Stimulated activated CD4-positive, alpha-beta T cell treated with anti-CD3 and anti-CD28 coated beads, Interleukin-1b, Interleukin-23, amount 100 ng/mL, for 24 hours (primary cell): ENCODE results near the gene CHST11.

Source experiments
- DNase-seq, 4 experiments: peaks; one replicate each; pipeline ENCODE4 v3.0.0-alpha.2; 2020; ENCODE audit warnings: low read depth in 4 of 4, low spot score in 1 of 4

CHST11 gene

DNA sequence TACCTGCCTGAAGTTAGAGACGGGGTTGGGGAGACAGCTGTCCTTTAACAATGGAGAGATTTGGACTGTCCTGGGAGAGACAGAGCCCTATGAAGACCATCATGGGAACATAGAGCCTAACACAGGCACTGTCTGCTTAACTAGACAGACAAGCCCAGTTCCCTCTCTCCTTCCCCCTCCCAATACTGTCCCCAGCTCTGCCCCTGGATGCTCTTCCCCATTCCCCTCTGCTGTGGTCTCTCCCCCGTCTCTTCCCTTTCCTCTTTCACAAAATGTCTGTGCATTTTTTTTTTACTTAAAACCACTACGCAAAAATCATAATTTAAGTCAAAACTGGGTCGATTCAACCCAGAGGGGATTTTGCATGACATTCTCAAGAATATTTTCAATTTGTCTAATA lies 232.9 kb downstream of the CHST11 start:
- no peak for DNase-seq

DNA sequence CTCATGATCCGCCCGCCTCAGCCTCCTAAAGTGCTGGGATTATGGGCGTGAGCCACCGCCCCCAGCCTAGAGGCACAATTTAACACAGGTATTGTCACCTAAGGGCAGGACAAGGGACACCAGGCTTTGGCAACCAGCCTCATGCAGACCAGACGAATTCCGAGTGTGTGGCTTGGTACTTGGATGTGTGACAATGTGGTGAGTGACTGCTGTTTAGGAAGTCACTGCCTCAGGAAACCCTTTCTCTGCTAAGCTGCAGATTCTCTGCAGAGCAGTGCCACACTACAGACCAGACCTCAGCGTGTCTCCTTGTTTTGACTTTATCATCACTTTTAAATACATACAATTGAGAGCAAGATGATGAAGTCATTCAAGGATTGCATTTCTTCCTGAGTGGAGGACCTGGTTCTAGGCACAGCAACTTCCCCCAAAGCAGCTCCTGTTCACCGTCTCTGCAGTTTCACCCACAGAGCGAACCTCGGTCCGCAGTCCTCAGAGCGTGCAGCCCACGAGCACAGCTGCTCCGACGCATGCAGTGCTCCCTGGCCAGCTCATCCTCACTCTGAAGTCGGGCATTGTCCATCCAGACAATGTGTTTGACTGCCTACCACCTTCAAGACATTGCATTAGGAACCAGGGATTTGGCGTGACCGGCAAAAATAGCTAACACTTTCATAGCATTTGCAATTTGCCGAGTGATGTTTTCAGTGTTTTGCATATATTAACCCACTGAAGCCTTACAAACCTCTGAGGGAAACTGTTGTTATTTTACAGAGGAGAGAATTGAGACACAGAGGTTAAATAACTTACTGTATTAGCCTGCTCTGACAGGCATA lies 235.2 kb downstream of the CHST11 start:
- no peak for DNase-seq

GRCh38 chr12:104692557-104693218 lies 235.9 kb downstream of the CHST11 start:
- DNase-seq, result no peak

DNA sequence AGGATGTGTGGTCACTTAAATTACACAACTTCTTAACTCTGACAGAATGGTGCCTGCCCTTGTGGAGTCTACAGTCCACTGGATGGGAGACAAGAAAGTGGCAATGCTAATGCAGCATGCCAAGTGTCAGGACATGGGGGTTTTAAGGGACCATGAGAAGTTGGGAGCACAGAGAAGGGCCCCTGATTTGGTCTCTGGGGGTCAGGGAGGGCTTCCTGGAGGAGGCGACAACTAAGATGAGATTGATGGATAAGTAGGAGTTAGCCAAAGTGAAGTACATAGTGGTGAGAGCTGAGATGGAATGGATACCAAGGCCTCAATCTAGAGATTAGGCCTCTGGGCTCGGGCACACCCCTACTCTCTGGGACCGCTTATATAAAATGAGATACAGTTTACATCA lies 236.7 kb downstream of the CHST11 start:
- no peak for DNase-seq

GRCh38 chr12:104694161-104694560 lies 237.4 kb downstream of the CHST11 start:
- DNase-seq, result no peak

- DNase-seq, result no peak
These were observed 238.0 kb downstream of the CHST11 start for GRCh38 chr12:104694711-104695110.

DNA sequence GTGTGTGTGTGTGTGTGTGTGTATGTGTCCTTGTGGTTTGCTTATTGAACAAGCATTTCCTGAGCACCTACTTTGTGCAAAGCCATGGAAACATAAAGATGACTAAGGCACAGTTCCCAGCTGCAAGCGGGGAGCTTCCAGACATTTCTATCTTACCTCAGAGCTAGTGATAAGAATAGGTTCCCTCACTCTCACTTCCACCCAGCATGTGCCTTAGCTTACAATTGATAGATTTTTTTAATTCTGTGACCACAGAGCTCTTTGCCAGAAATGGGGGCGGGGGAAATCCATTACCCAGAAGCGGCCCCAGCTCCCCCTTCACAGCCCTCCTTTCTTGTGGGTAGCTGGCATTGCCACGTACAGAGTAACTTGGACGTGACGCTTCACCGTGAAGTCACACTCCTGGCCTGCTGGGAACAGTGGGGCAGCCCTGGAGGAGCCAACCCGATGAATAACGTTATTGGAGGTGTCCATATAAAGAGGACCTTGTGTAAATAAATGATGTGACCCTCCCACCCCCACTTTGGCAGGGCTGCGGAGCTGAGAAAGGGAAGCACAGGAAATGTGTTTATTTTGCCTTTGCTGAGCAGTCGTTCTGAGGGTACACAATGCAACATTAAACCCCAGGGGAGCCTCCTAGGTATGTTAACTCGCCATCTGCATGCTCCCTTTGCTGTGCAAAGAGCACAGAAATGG lies 238.9 kb downstream of the CHST11 start:
- peak; percentile 54 to 79 (median 65) for DNase-seq

DNA sequence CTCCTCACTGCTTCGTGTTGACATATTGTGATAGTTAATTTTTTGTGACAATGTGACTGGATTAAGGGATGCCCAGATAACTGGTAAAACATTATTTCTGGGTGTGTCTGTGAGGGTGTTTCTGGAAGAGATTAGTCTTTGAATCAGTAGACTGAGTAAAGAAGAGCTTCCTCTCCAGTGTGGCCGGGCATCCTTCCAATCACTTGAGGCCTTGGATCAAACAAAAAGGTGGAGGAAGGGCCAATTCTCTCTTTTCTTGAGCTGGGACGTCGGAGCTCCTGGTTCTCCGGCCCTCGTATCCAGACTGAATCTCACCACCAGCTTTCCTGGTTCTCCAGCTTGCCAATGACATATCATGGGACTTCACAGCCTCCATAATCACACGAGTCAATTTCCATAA lies 240.4 kb downstream of the CHST11 start:
- DNase-seq, result no peak

- DNase-seq, result no peak
These were observed 242.1 kb downstream of the CHST11 start for GRCh38 chr12:104698871-104699270.

DNA sequence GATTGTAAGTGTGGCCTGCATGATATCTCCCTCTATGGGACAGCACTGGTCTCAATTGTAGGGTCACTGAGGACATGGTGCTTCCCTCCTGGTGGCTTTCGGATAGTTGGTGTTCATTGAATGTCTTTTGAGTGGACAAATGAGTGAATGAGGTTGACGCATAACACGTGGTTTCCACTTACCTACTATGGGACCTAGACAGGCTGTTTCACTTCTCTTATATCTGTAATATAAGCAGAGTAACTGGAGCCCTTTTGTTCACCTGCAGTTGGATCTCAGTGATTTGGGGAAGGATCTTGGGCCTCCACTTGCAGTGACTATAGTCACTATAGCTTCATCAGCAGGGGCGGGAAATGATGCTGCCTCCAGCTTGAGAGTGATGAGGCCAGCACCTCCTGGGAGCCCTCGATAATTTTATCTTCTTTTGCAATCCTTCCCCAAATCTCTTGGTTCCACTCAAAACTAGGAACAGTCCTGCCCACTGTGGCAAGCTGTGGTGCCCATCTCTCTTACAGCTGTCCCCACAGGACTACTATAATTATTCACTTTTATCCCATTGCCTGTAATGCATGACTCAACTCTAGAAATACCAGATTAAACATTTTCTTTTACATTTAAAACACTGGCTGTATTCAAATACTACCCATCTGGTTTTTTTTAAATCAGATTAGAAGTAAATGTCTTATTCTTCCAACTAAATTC lies 242.9 kb downstream of the CHST11 start:
- DNase-seq, result no peak

- DNase-seq, result no peak
These were observed 243.6 kb downstream of the CHST11 start for GRCh38 chr12:104700324-104700723.

DNA sequence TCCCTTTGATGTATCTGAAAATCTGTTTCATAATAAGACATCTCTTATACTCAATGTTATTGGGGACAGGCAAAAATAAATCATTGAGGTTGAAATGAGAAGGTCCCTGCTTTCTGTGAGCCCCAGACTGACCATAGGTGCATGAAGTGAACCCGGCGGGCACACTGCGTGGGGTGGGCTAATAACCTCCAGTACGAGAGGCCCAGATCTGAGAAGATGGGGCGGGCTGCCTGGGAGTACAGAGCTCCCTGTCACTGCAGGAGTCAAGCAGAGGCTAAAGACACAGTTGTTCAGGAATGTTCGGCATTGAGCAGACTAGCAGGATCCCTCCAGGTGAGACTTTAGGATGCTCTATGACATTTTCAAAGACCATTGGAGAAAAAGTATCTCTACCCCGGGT lies 244.6 kb downstream of the CHST11 start:
- no peak for DNase-seq

DNA sequence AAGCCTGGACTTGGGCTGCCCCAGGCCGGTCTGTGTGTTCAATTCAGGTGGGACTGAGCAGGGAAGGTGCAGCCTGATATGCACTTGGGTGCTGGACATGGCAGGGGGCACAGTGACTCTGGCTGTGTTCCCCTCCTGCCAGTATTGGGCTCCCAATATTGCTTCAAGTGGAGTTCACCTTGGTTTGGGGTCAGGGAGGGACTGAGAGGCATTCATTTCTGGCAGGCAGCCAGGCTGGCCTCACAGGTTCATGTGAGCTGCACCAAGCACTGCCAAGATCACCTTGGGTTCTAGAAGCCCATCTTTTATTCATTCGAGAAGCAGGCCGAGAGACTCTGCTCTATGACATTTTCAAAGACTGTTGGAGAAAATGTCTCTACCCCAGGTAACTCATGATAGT lies 245.0 kb downstream of the CHST11 start:
- no peak for DNase-seq

DNA sequence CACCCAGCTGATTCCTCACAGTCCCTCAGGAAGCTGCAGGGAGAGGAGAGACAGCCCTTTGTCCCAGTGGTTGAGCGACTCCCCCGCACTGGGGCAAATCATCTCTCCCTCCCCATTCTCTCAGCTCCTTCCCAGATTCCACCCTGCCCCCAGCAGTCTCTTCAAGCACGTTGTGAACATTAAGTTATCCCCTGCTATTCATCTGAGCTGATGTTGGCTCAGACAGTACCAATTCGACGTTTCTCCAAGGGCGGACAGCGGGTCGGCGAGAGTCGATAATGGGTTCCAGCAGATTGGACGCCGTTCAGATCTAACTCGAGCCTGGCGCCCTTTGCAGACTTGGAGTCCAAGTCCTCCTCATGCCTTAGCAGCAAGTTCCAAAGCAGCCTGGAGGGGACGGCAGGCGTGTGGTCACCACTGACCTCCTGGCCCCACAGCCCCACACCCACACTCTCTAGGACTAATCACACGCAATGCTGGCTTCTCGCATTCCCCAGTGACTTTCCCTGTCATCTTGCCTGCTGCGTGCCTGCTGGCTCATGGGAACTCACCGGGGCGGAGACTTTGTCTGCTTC lies 245.9 kb downstream of the CHST11 start:
- DNase-seq, result no peak

DNA sequence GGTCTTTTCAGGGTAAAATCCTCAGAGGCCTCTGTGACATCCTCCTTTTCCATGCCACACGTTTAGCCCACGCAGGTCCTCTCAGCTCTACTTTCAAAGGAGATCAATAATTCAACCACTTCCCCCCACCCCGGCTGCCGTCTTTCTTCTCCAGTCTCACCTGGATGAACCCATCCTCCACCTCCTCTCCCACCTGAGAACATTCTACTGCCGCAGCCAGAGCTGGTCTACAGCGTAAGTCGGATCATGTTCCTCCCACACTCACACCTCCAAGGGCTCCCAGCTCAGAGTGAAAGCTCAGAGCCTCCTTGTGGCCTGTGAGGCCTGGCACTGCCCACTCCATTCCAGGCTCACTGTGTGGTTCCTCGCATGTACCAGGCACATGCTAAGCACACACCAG lies 246.6 kb downstream of the CHST11 start:
- no peak for DNase-seq

DNA sequence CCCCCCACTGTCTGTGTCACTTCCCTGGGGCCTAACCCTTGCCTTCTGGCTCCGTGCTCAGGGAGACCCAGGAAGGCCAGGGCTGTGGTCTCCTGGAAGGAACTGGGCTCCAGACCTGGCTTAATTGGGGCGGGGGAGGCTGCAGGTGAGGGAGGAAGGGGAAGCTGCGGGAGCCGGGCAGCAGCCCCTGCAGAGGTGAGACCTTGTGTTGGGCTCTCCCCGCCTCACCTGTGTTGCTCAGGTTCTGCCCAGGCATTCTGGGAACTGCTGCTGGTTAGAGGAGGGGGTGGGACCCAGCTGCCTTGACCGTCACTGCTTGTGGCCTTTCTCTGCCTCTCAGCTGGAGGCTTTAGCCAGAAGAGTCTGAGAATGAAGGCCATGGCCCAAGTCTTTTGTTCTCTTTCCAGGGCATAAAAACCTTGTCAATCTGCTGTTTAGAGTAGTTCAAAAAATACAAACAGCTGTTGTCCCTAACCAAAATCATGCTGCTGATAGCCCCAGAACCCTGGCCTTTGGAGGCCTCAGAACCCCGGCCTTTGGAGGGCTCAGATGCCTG lies 247.6 kb downstream of the CHST11 start:
- DNase-seq, result no peak

GRCh38 chr12:104707194-104707593 lies 250.4 kb downstream of the CHST11 start:
- DNase-seq, result no peak

- no peak for DNase-seq
These were observed 251.2 kb downstream of the CHST11 start for GRCh38 chr12:104707794-104708558.

GRCh38 chr12:104708891-104709290 lies 252.1 kb downstream of the CHST11 start:
- no peak for DNase-seq
